IMR-90 (cell line): ENCODE measurements around the gene SLC44A2. TPM values are rescaled to one million over a fixed set of nuclear protein-coding genes. Genes with fewer than 3 reads are reported as not detected.

ENCODE experiments used
- ATAC-seq: fragments of 200-7000 bp; cut with Tn5 transposase; 2 replicates; pipeline ENCODE4 v1.9.1; 2020; ENCODE audit warnings: low read depth, mild to moderate bottlenecking, moderate library complexity
- BruUV-seq: library from RNA; stranded (reverse); fragments of 400-500 nt; replicated peaks from 2 replicates; lab custom pipeline; 2021; lab: Mats Ljungman, UMichigan
- CTCF ChIA-PET: fragments of 300-600 bp; formaldehyde crosslinking; extraction: SDS; loops from one replicate; lab custom pipeline; 2021; ENCODE audit warnings: antibody characterized with exemption; lab: Yijun Ruan, JAX
- POLR2A ChIA-PET: fragments of 300-600 bp; sonication (Branson Sonifier 250); formaldehyde crosslinking; loops from one replicate; lab custom pipeline; 2022; ENCODE audit warnings: antibody characterized with exemption; ENCODE audit not compliant: unreplicated experiment; lab: Charles Lee
- DNase-seq: peaks from one replicate; pipeline ENCODE4 v3.0.0; 2013
- H2AFZ ChIP-seq: replicated peaks from 2 replicates; pipeline ENCODE3; 2013; ENCODE audit warnings: low read length, mild to moderate bottlenecking; ENCODE audit not compliant: poor library complexity
- H2AK5ac ChIP-seq: 2 replicates; pipeline ENCODE4 v1.6.1; 2013; ENCODE audit warnings: low read depth, low read length, inconsistent platforms
- H2AK9ac ChIP-seq: replicated peaks from 2 replicates; pipeline ENCODE3; 2013; ENCODE audit warnings: mild to moderate bottlenecking, low read depth, low read length, moderate library complexity; ENCODE audit not compliant: poor library complexity
- H2BK120ac ChIP-seq: 2 replicates; pipeline ENCODE4 v1.6.1; 2013; ENCODE audit warnings: low read depth, low read length, inconsistent platforms
- H2BK15ac ChIP-seq: 3 replicates; pipeline ENCODE4 v1.6.1; 2013; ENCODE audit warnings: low read depth, low read length, inconsistent platforms
- H2BK20ac ChIP-seq: 2 replicates; pipeline ENCODE4 v1.6.1; 2013; ENCODE audit warnings: low read depth, mild to moderate bottlenecking, inconsistent platforms, low read length, moderate library complexity
- H2BK5ac ChIP-seq: 2 replicates; pipeline ENCODE4 v1.6.1; 2013; ENCODE audit warnings: mild to moderate bottlenecking, low read depth, low read length, inconsistent platforms; ENCODE audit not compliant: poor library complexity, severe bottlenecking
- H3K14ac ChIP-seq: replicated peaks from 2 replicates; pipeline ENCODE4 v1.6.1; 2013; ENCODE audit warnings: low read depth, low read length, inconsistent platforms
- H3K18ac ChIP-seq: 2 replicates; pipeline ENCODE4 v1.6.1; 2013; ENCODE audit warnings: low read depth, low read length, control low read depth
- H3K23ac ChIP-seq: 2 replicates; pipeline ENCODE4 v1.6.1; 2013; ENCODE audit warnings: low read depth, low read length, inconsistent platforms
- H3K27ac ChIP-seq: 2 replicates; pipeline ENCODE4 v1.5.1; 2013; ENCODE audit warnings: mild to moderate bottlenecking, control low read depth, low read length; ENCODE audit not compliant: insufficient read depth
- H3K27me3 ChIP-seq: 2 replicates; pipeline ENCODE4 v1.6.1; 2013; ENCODE audit warnings: low read length; ENCODE audit not compliant: control insufficient read depth, insufficient read depth
- H3K36me3 ChIP-seq: 2 replicates; pipeline ENCODE4 v1.6.1; 2013; ENCODE audit warnings: low read length, mixed read lengths; ENCODE audit not compliant: control insufficient read depth, insufficient read depth
- H3K4ac ChIP-seq: 2 replicates; pipeline ENCODE4 v1.6.1; 2013; ENCODE audit warnings: low read depth, low read length, inconsistent platforms
- H3K4me1 ChIP-seq: 2 replicates; pipeline ENCODE4 v1.6.1; 2013; ENCODE audit warnings: low read length, mixed read lengths; ENCODE audit not compliant: control insufficient read depth, insufficient read depth
- H3K4me2 ChIP-seq: 2 replicates; pipeline ENCODE4 v1.6.1; 2013; ENCODE audit warnings: low read depth, mild to moderate bottlenecking, control low read depth, low read length, moderate library complexity
- H3K4me3 ChIP-seq: 2 replicates; pipeline ENCODE4 v1.5.1; 2013; ENCODE audit warnings: low read depth, mild to moderate bottlenecking, control low read depth, low read length, moderate library complexity; ENCODE audit not compliant: insufficient read depth
- H3K56ac ChIP-seq: 2 replicates; pipeline ENCODE4 v1.6.1; 2013; ENCODE audit warnings: low read length, inconsistent platforms; ENCODE audit not compliant: insufficient read depth; ENCODE audit errors: extremely low read depth
- H3K79me1 ChIP-seq, 2 experiments: 2 replicates each; pipeline ENCODE4 v1.6.1; 2013; ENCODE audit warnings: low read length in 2 of 2, inconsistent platforms in 1 of 2, low read depth in 1 of 2
- H3K9ac ChIP-seq: 2 replicates; pipeline ENCODE4 v1.6.1; 2013; ENCODE audit warnings: low read depth, low read length, control low read depth
- H3K9me1 ChIP-seq: 2 replicates; pipeline ENCODE4 v1.6.1; 2013; ENCODE audit warnings: low read length, inconsistent platforms; ENCODE audit not compliant: insufficient read depth
- H3K9me3 ChIP-seq: 2 replicates; pipeline ENCODE4 v1.6.1; 2013; ENCODE audit warnings: low read length; ENCODE audit not compliant: control insufficient read depth, insufficient read depth
- H4K20me1 ChIP-seq: 2 replicates; pipeline ENCODE4 v1.6.1; 2013; ENCODE audit warnings: low read length, inconsistent platforms; ENCODE audit not compliant: insufficient read depth
- H4K5ac ChIP-seq: 2 replicates; pipeline ENCODE4 v1.6.1; 2013; ENCODE audit warnings: mild to moderate bottlenecking, low read depth, low read length, control low read depth
- H4K8ac ChIP-seq, 2 experiments: 2 replicates each; pipeline ENCODE4 v1.6.1; 2013; ENCODE audit warnings: low read depth in 2 of 2, low read length in 2 of 2, control low read depth in 1 of 2, inconsistent platforms in 1 of 2
- H4K91ac ChIP-seq: 2 replicates; pipeline ENCODE4 v1.6.1; 2013; ENCODE audit warnings: low read depth, low read length, inconsistent platforms; ENCODE audit not compliant: insufficient read depth
- BHLHE40 ChIP-seq: fragments of 150-350 bp; IDR thresholded peaks from 2 replicates; pipeline ENCODE4 v1.6.1; 2016; ENCODE audit warnings: mild to moderate bottlenecking, low read depth, low read length
- CEBPB ChIP-seq: IDR thresholded peaks from 2 replicates; pipeline ENCODE4 v1.6.1; 2012; ENCODE audit warnings: low read depth, low read length, improper control_type of control experiment
- CHD1 ChIP-seq: IDR thresholded peaks from 2 replicates; pipeline ENCODE4 v1.6.1; 2012; ENCODE audit warnings: low read depth, low read length, improper control_type of control experiment
- ELK1 ChIP-seq: fragments of 150-350 bp; IDR thresholded peaks from 2 replicates; pipeline ENCODE4 v1.6.1; 2016; ENCODE audit warnings: low read depth, mild to moderate bottlenecking, low read length, moderate library complexity, borderline replicate concordance
- FOS ChIP-seq: fragments of 150-350 bp; IDR thresholded peaks from 2 replicates; pipeline ENCODE4 v1.6.1; 2016; ENCODE audit warnings: low read depth, low read length
- MXI1 ChIP-seq: IDR thresholded peaks from 2 replicates; pipeline ENCODE4 v1.6.1; 2012; ENCODE audit warnings: low read depth, mild to moderate bottlenecking, low read length, moderate library complexity, borderline replicate concordance
- NFE2L2 ChIP-seq: fragments of 150-350 bp; IDR thresholded peaks from 2 replicates; pipeline ENCODE4 v1.6.1; 2016; ENCODE audit warnings: low read depth, mild to moderate bottlenecking, low read length
- RCOR1 ChIP-seq: IDR thresholded peaks from 2 replicates; pipeline ENCODE4 v1.6.1; 2012; ENCODE audit warnings: mild to moderate bottlenecking, low read length, improper control_type of control experiment; ENCODE audit not compliant: insufficient replicate concordance
- RFX5 ChIP-seq: IDR thresholded peaks from 2 replicates; pipeline ENCODE4 v1.8.0; 2012; ENCODE audit warnings: low read depth, mild to moderate bottlenecking, low read length, moderate library complexity
- USF2 ChIP-seq: fragments of 150-350 bp; IDR thresholded peaks from 2 replicates; pipeline ENCODE4 v1.6.1; 2017; ENCODE audit warnings: mild to moderate bottlenecking, antibody characterized with exemption, low read length, low read depth
- WGBS, 2 experiments: methylation state at CpG; one replicate each; pipeline versions ENCODE4 v1.1.5 to v1.1.7; 2013; ENCODE audit warnings: missing lambda C conversion rate in 2 of 2; ENCODE audit not compliant: insufficient read length in 1 of 2; ENCODE audit errors: extremely low coverage in 2 of 2; 5-methylcytosine and 5-hydroxymethylcytosine counted together
- dilution Hi-C: fragments of 300-500 bp; cut with HindIII; formaldehyde crosslinking; loops from one replicate; pipeline ENCODE4 v1.14.3; 2018; ENCODE audit warnings: low sequenced_read_pairs; ENCODE audit not compliant: unreplicated experiment
- in situ Hi-C: fragments of 300-500 bp; cut with MboI; formaldehyde crosslinking; loops from 3 replicates; pipeline ENCODE4 v1.14.3; 2019; ENCODE audit warnings: low sequenced_read_pairs, inconsistent platforms, mixed read lengths
- intact Hi-C: fragments of 100-400 bp; cut with micrococcal nuclease; formaldehyde crosslinking; loops from 2 replicates; pipeline ENCODE4 v1.10.0; 2022
- polyA plus RNA-seq, 3 experiments: library from polyadenylated mRNA; depleted of rRNA; stranded (reverse); fragments of >200 nt; gene quantifications; 2 replicates each; pipeline ENCODE4 v1.2.3, GENCODE V29; 2012; ENCODE audit warnings: low replicate concordance in 1 of 3
- total RNA-seq: library from RNA; depleted of rRNA; stranded (reverse); fragments of >200 nt; gene quantifications from 2 replicates; pipeline ENCODE4 v1.2.3, GENCODE V29; 2012

SLC44A2 gene
- total and polyA plus RNA-seq, 2 of the 4 experiments (the other 2 are of a cell fraction): 28.5 to 62.9 TPM

- ChIA-PET POLR2A (no interaction called here), CTCF (no interaction called here)
- no peak overlapping the region for H3K18ac ChIP-seq
- in situ Hi-C loops (loop anchor here (5.0 to 10.0 kb wide), 2 partner anchors 59 to 146 kb away; no protein-coding TSS in a partner anchor), intact Hi-C loops (loop anchor here (10.0 kb wide), 1 partner anchor 156 kb away; no protein-coding TSS in a partner anchor), dilution Hi-C loops (no loop called here)
- no peak overlapping the region for H2AFZ ChIP-seq
- H3K27ac ChIP-seq: no peak overlapping the region
- no peaks in the 10 kb centered on the region; a peak in 2 of 4 replicates for H3K79me1 ChIP-seq
- no peak overlapping the region for H2BK20ac ChIP-seq
- H3K9ac ChIP-seq: no peak overlapping the region
- H2AK9ac ChIP-seq: no peak overlapping the region
- no peak overlapping the region for H4K5ac ChIP-seq
- H4K8ac ChIP-seq: no peak overlapping the region
- H2BK120ac ChIP-seq: no peak overlapping the region
- ATAC-seq (no peak), DNase-seq (no peak)
- H2AK5ac ChIP-seq: no peak overlapping the region
- no peaks in the 10 kb centered on the region for H3K9me3 ChIP-seq
- no peak overlapping the region for H3K14ac ChIP-seq
- H3K4me1 ChIP-seq: peaks cover 3% of the 10 kb centered on the region; the same call in 1 of the 2 replicates
- no peak overlapping the region for H2BK15ac ChIP-seq
- H4K91ac ChIP-seq: no peak overlapping the region
- H3K9me1 ChIP-seq: peaks cover 7% of the 10 kb centered on the region; the same call in 1 of the 2 replicates
- no peak overlapping the region for H3K56ac ChIP-seq
- no CpG with 5 or more reads among the region's 4 CpGs for WGBS, 2 experiments
- no peak overlapping the region for H3K23ac ChIP-seq
- no peaks in the 10 kb centered on the region for H3K27me3 ChIP-seq
- TF ChIP-seq RFX5 (no peak), RCOR1 (no peak), USF2 (no peak), NFE2L2 (no peak), CHD1 (no peak), ELK1 (no peak), CEBPB (no peak), MXI1 (no peak), BHLHE40 (no peak), FOS (no peak)
- H4K20me1 ChIP-seq: peaks cover 4% of the 10 kb centered on the region; the same call in 1 of the 2 replicates
- no peak overlapping the region for H2BK5ac ChIP-seq
- H3K4me2 ChIP-seq: no peak overlapping the region
- no TSS peak for BruUV-seq
- no peak overlapping the region for H3K4ac ChIP-seq
- H3K36me3 ChIP-seq: peaks cover 47% of the 10 kb centered on the region
- H3K4me3 ChIP-seq: no peak overlapping the region
Observed at GRCh38 chr19:10641248-10641647, 15.9 kb downstream of the SLC44A2 start.
